Endodermal cell (in vitro differentiated cells): Measurements from ENCODE around the gene MYO1B. TPM values are rescaled to one million over a fixed set of nuclear protein-coding genes. Genes with fewer than 3 reads are reported as not detected.

Source experiments
- DNase-seq: peaks from one replicate; pipeline ENCODE4 v3.0.0-alpha.2; 2017
- H3K27ac ChIP-seq: 2 replicates; pipeline ENCODE4 v1.5.1; 2013; ENCODE audit warnings: mild to moderate bottlenecking, low read depth, low read length, moderate library complexity
- H3K27me3 ChIP-seq: 2 replicates; pipeline ENCODE4 v1.6.1; 2013; ENCODE audit warnings: mild to moderate bottlenecking, low read length, moderate library complexity; ENCODE audit not compliant: insufficient read depth, control insufficient read depth, poor library complexity, severe bottlenecking
- H3K36me3 ChIP-seq: 2 replicates; pipeline ENCODE4 v1.7.0; 2013; ENCODE audit warnings: mild to moderate bottlenecking, low read length, moderate library complexity; ENCODE audit not compliant: control insufficient read depth, insufficient read depth
- H3K4me1 ChIP-seq: one replicate; pipeline ENCODE4 v1.7.0; 2013; ENCODE audit warnings: low read length; ENCODE audit not compliant: control insufficient read depth, insufficient read depth
- H3K4me3 ChIP-seq: 2 replicates; pipeline ENCODE4 v1.5.1; 2013; ENCODE audit warnings: mild to moderate bottlenecking, low read length, moderate library complexity
- H3K9ac ChIP-seq: 2 replicates; pipeline ENCODE4 v1.6.1; 2013; ENCODE audit warnings: mild to moderate bottlenecking, low read length, moderate library complexity; ENCODE audit not compliant: poor library complexity, severe bottlenecking; ENCODE audit errors: extremely low read depth
- H3K9me3 ChIP-seq: 2 replicates; pipeline ENCODE4 v1.6.1; 2013; ENCODE audit warnings: mild to moderate bottlenecking, low read length, moderate library complexity; ENCODE audit not compliant: control insufficient read depth
- H3K27ac Mint-ChIP-seq: 2 replicates; pipeline ENCODE4 v1.8.0; 2020; ENCODE audit warnings: mixed read lengths
- H3K27me3 Mint-ChIP-seq: 2 replicates; pipeline ENCODE4 v1.8.0; 2021; ENCODE audit warnings: mild to moderate bottlenecking, mixed read lengths; ENCODE audit not compliant: insufficient read depth
- H3K36me3 Mint-ChIP-seq: 2 replicates; pipeline ENCODE4 v1.8.0; 2020; ENCODE audit warnings: low read depth, mixed read lengths
- H3K4me1 Mint-ChIP-seq: 2 replicates; pipeline ENCODE4 v1.8.0; 2020; ENCODE audit warnings: mixed read lengths
- H3K4me3 Mint-ChIP-seq: 2 replicates; pipeline ENCODE4 v1.8.0; 2020; ENCODE audit warnings: mild to moderate bottlenecking, moderate library complexity, mixed read lengths
- H3K9me3 Mint-ChIP-seq: 2 replicates; pipeline ENCODE4 v1.8.0; 2020; ENCODE audit warnings: mild to moderate bottlenecking, mixed read lengths
- WGBS, 2 experiments: methylation state at CpG; one replicate each; pipeline versions ENCODE4 v1.1.5 to v1.1.7; 2013; ENCODE audit warnings: missing lambda C conversion rate in 2 of 2, mixed read lengths in 1 of 2; ENCODE audit not compliant: insufficient coverage in 1 of 2, insufficient read length in 1 of 2; 5-methylcytosine and 5-hydroxymethylcytosine counted together
- total RNA-seq, 2 donors: library from RNA; stranded (reverse); fragmentation: NEBNext Ultra II Directional in 1 of 2; extraction: Animal tissue kit (Norgen Biotek cat#: 25700) in 1 of 2; gene quantifications; 2 replicates in 1 of 2; 3 replicates in 1 of 2; pipeline ENCODE4 v1.2.1, GENCODE V29; 2021
- TF ChIP-seq, protein P1 (sequence below): fragments of 200-600 bp; sonication (generic); conservative IDR thresholded peaks from 2 replicates; pipeline ENCODE4 v1.5.0; 2021; ENCODE audit warnings: antibody characterized with exemption, mild to moderate bottlenecking

Gene MYO1B
- total RNA-seq, 2 donors from 2014 or later = 145 to 154 TPM

DNA sequence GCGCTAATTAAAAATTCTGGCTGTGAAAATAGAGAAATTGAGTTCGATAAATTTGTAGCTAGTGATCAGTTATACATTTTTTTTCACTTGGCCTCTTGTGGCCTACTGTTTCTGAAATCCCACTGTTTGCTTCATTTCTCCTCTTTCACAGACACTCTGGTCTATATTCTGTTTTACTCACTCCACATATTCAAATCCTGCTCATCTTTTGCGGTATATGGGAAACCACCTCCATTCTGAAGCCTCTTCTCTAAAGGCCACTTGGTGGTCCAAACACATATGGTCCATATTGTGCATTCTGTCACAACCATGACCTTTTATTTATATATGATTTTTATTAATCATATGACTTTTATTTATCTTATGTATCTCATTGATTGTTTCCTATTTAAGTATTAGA lies 67.0 kb downstream of the MYO1B start:
- Mint-ChIP-seq H3K36me3 (peaks cover 9% of the 10 kb centered on the region), H3K9me3 (no peaks in the 10 kb centered on the region), H3K27me3 (no peaks in the 10 kb centered on the region), H3K4me3 (no peak overlapping the region), H3K4me1 (peaks cover 15% of the 10 kb centered on the region), H3K27ac (no peak overlapping the region)
- no peaks in the 10 kb centered on the region for H3K9me3 ChIP-seq
- no peak for DNase-seq
- WGBS, 2 experiments = 92 to 96% methylated on average over 3 of the region's 3 CpGs
- peaks cover 20% of the 10 kb centered on the region for H3K36me3 ChIP-seq
- TF ChIP-seq, protein P1, sequence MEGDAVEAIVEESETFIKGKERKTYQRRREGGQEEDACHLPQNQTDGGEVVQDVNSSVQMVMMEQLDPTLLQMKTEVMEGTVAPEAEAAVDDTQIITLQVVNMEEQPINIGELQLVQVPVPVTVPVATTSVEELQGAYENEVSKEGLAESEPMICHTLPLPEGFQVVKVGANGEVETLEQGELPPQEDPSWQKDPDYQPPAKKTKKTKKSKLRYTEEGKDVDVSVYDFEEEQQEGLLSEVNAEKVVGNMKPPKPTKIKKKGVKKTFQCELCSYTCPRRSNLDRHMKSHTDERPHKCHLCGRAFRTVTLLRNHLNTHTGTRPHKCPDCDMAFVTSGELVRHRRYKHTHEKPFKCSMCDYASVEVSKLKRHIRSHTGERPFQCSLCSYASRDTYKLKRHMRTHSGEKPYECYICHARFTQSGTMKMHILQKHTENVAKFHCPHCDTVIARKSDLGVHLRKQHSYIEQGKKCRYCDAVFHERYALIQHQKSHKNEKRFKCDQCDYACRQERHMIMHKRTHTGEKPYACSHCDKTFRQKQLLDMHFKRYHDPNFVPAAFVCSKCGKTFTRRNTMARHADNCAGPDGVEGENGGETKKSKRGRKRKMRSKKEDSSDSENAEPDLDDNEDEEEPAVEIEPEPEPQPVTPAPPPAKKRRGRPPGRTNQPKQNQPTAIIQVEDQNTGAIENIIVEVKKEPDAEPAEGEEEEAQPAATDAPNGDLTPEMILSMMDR = no peak
- no peak overlapping the region for H3K27ac ChIP-seq
- no peaks in the 10 kb centered on the region for H3K27me3 ChIP-seq
- H3K9ac ChIP-seq = no peak overlapping the region
- peaks cover under 1% of the 10 kb centered on the region for H3K4me1 ChIP-seq
- H3K4me3 ChIP-seq = no peak overlapping the region

DNA sequence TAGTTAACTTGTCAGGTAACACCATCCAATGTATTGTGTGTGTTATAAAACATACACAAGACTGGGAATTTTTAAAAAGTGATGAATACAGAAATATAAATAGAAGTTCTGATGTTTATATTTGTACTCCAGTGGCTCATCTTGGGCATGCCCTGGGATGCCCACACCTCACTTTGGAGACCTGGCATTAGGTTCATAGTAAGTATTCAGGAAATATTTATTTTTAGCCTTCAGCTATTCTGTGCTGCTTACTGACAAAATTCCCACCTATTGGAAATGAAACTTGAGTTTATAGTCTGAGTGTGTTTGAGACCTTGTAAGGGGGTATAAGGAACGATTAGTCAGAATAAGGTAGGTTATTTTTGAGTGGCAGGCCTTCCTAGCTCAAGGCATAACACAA lies 67.5 kb downstream of the MYO1B start:
- no peaks in the 10 kb centered on the region for H3K9me3 Mint-ChIP-seq
- no peaks in the 10 kb centered on the region for H3K27me3 ChIP-seq
- H3K9me3 ChIP-seq = no peaks in the 10 kb centered on the region
- H3K36me3 Mint-ChIP-seq = peaks cover 5% of the 10 kb centered on the region
- no peak overlapping the region for H3K27ac Mint-ChIP-seq
- H3K4me3 Mint-ChIP-seq = no peak overlapping the region
- H3K36me3 ChIP-seq = peaks cover 20% of the 10 kb centered on the region
- WGBS, 2 experiments = 85 to 100% methylated on average over 1 of the region's 1 CpG
- no peak overlapping the region for H3K9ac ChIP-seq
- no peaks in the 10 kb centered on the region for H3K27me3 Mint-ChIP-seq
- no peak overlapping the region for H3K4me3 ChIP-seq
- TF ChIP-seq, protein P1 = no peak
- no peaks in the 10 kb centered on the region for H3K4me1 ChIP-seq
- no peak overlapping the region for H3K27ac ChIP-seq
- DNase-seq = no peak
- peaks cover 13% of the 10 kb centered on the region for H3K4me1 Mint-ChIP-seq

DNA sequence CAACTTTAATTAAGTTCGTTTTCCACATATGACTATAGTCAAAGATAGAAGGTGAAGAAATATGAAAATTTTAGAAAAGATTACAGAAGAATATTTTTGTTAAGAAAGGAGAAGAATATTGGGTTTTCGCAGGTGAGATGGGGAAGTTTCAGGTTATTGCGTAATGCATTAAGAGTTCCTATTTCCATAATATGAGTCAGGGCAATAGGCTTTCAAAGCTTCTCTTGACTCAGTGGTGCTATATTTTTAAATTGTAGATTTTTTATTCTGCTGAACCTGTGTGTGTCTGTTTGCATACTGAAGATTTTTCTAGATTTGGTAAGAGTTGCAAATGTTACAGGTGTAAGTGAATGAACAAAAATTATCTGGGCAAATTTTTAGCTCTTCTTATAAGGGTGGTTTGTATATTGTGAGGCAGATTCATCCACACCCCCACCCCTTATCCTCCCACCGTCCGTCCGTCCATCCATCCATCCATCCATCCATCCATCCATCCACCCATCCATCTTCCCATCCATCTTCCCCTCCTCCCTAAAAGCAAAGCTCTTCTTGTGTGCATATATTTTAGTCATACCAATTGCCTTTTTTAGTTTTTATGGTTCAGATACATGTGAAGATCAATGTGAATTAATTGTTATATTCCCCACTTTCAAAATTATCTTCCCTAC lies 69.6 kb downstream of the MYO1B start:
- Mint-ChIP-seq H3K4me1 (peaks cover 30% of the 10 kb centered on the region), H3K36me3 (peaks cover 5% of the 10 kb centered on the region), H3K9me3 (no peaks in the 10 kb centered on the region), H3K27ac (no peak overlapping the region), H3K4me3 (no peak overlapping the region), H3K27me3 (no peaks in the 10 kb centered on the region)
- Histone ChIP-seq H3K27me3 (no peaks in the 10 kb centered on the region), H3K4me1 (peaks cover 13% of the 10 kb centered on the region), H3K9me3 (no peaks in the 10 kb centered on the region), H3K9ac (no peak overlapping the region), H3K4me3 (no peak overlapping the region), H3K36me3 (peaks cover 17% of the 10 kb centered on the region), H3K27ac (no peak overlapping the region)
- no peak for DNase-seq
- TF ChIP-seq, protein P1 = no peak
- WGBS, 2 experiments = 97 to 100% methylated on average over 1 to 6 of the region's 6 CpGs
